ENCODE measurements around the gene CNEP1R1. TPM values are rescaled to one million over a fixed set of nuclear protein-coding genes. Genes with fewer than 3 reads are reported as not detected.

Gene CNEP1R1
- total RNA-seq, 4 donors from 2014 or later = 11.7 to 24.9 (median 16.1) TPM

- intact Hi-C loops (cut with DNase I; ENCODE audit: low total_unique reads) (no loop called here), in situ Hi-C loops (cut with MboI; ENCODE audit: low sequenced_read_pairs in 4 of 4) (no loop called here)
- DNase-seq = no peak
- no peaks in the 10 kb centered on the region for H3K27me3 ChIP-seq
- no peaks in the 10 kb centered on the region for H3K4me1 ChIP-seq
- no peak for ATAC-seq
- no peak overlapping the region for H3K27ac ChIP-seq
- H3K9me3 ChIP-seq = no peaks in the 10 kb centered on the region
- no peak for TF ChIP-seq POLR2A (IDR thresholded peaks at IDR 0.05)
- TF ChIP-seq CTCF (IDR thresholded peaks at IDR 0.05 in 4 of 5, conservative IDR thresholded peaks at IDR 0.05 in 1 of 5) = no peak
- H3K36me3 ChIP-seq = no peaks in the 10 kb centered on the region
- no peak overlapping the region for H3K4me3 ChIP-seq
Observed at GRCh38 chr16:49986351-49987124, 38.5 kb upstream of the CNEP1R1 start.

DNA sequence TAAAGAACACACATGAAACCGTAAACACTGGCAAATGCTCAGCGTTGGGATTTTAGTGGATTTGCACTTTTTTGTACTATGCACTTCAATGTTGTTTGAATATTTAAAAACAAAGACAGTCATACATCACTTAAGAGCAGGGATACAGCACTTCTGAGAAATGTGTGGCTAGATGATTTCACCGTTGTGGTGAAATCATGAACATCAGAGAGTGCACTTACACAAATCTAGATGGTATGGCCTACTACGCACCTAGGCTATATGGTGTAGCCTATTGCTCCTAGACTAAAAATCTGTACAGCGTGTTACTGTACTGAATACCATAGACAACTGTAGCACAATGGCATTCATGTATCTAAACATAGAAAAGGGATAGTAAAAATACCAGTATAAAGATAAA lies 37.6 kb upstream of the CNEP1R1 start:
- H3K27ac ChIP-seq = no peak overlapping the region
- DNase-seq (no peak), ATAC-seq (no peak)
- intact Hi-C loops (cut with DNase I; ENCODE audit: low total_unique reads) (no loop called here), in situ Hi-C loops (cut with MboI; ENCODE audit: low sequenced_read_pairs in 4 of 4) (no loop called here)
- no peaks in the 10 kb centered on the region for H3K36me3 ChIP-seq
- no peaks in the 10 kb centered on the region for H3K9me3 ChIP-seq
- H3K4me3 ChIP-seq = no peak overlapping the region
- H3K27me3 ChIP-seq = no peaks in the 10 kb centered on the region
- TF ChIP-seq POLR2A (IDR thresholded peaks at IDR 0.05) (no peak), CTCF (IDR thresholded peaks at IDR 0.05 in 4 of 5, conservative IDR thresholded peaks at IDR 0.05 in 1 of 5) (no peak)
- H3K4me1 ChIP-seq = no peaks in the 10 kb centered on the region

GRCh38 chr16:49992825-49993224 lies 32.2 kb upstream of the CNEP1R1 start:
- in situ Hi-C loops (cut with MboI; ENCODE audit: low sequenced_read_pairs in 4 of 4) = no loop called here

DNA sequence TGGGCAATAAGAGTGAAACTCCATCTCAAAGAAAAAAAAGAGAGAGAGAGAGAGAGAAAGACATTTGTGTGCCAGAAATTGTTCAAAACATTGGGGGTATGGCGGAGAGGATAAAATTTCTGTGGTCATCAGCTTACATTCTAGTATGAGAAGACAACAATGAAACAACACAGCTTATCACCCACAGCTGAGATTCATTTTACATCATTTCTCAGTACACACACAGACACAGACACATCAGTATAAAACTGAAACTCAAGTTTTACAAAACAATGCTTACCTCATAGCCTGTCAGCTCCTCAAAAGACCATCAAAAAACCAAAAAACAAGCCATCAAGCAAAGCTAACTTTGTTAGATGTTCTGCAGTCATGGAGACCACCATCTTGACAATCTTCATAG lies 31.4 kb upstream of the CNEP1R1 start:
- no peaks in the 10 kb centered on the region for H3K27me3 ChIP-seq
- intact Hi-C loops (cut with DNase I; ENCODE audit: low total_unique reads) (no loop called here), in situ Hi-C loops (cut with MboI; ENCODE audit: low sequenced_read_pairs in 4 of 4) (no loop called here)
- H3K9me3 ChIP-seq = no peaks in the 10 kb centered on the region
- H3K27ac ChIP-seq = no peak overlapping the region
- no peaks in the 10 kb centered on the region for H3K36me3 ChIP-seq
- DNase-seq = no peak
- TF ChIP-seq POLR2A (IDR thresholded peaks at IDR 0.05) = no peak
- no peak for TF ChIP-seq CTCF (IDR thresholded peaks at IDR 0.05 in 4 of 5, conservative IDR thresholded peaks at IDR 0.05 in 1 of 5)
- H3K4me1 ChIP-seq = no peaks in the 10 kb centered on the region
- no peak for ATAC-seq
- H3K4me3 ChIP-seq = no peak overlapping the region

More at GRCh38 chr16:49992825-49993224, 32.2 kb upstream of the CNEP1R1 start:
- Histone ChIP-seq H3K9me3 (no peaks in the 10 kb centered on the region), H3K36me3 (no peaks in the 10 kb centered on the region), H3K27me3 (no peaks in the 10 kb centered on the region), H3K27ac (no peak overlapping the region), H3K4me1 (no peaks in the 10 kb centered on the region), H3K4me3 (no peak overlapping the region)
- DNase-seq = no peak
- intact Hi-C loops (cut with DNase I; ENCODE audit: low total_unique reads) = no loop called here
- no peak for ATAC-seq
- TF ChIP-seq POLR2A (IDR thresholded peaks at IDR 0.05) = no peak
- no peak for TF ChIP-seq CTCF (IDR thresholded peaks at IDR 0.05 in 4 of 5, conservative IDR thresholded peaks at IDR 0.05 in 1 of 5)

- ATAC-seq (no peak), DNase-seq (no peak)
- in situ Hi-C loops (cut with MboI; ENCODE audit: low sequenced_read_pairs in 4 of 4) = no loop called here
Observed at GRCh38 chr16:49994006-49994405, 31.0 kb upstream of the CNEP1R1 start.

More at GRCh38 chr16:49994006-49994405, 31.0 kb upstream of the CNEP1R1 start:
- no peaks in the 10 kb centered on the region for H3K36me3 ChIP-seq
- no peak for TF ChIP-seq CTCF (IDR thresholded peaks at IDR 0.05 in 4 of 5, conservative IDR thresholded peaks at IDR 0.05 in 1 of 5)
- no peak for TF ChIP-seq POLR2A (IDR thresholded peaks at IDR 0.05)
- no peaks in the 10 kb centered on the region for H3K9me3 ChIP-seq
- no peaks in the 10 kb centered on the region for H3K27me3 ChIP-seq
- H3K27ac ChIP-seq = no peak overlapping the region
- no peak overlapping the region for H3K4me3 ChIP-seq
- no peaks in the 10 kb centered on the region for H3K4me1 ChIP-seq
- intact Hi-C loops (cut with DNase I; ENCODE audit: low total_unique reads) = no loop called here
